ENCODE measurements around the gene CEP131. TPM values are rescaled to one million over a fixed set of nuclear protein-coding genes. Genes with fewer than 3 reads are reported as not detected.
A peak's percentile ranks its signal among the peaks of the same experiment; 100 is the strongest.

CEP131 gene
- total and polyA plus RNA-seq, 2 of the 4 experiments (the other 2 are of a cell fraction): 4.8 to 9.6 TPM

DNA sequence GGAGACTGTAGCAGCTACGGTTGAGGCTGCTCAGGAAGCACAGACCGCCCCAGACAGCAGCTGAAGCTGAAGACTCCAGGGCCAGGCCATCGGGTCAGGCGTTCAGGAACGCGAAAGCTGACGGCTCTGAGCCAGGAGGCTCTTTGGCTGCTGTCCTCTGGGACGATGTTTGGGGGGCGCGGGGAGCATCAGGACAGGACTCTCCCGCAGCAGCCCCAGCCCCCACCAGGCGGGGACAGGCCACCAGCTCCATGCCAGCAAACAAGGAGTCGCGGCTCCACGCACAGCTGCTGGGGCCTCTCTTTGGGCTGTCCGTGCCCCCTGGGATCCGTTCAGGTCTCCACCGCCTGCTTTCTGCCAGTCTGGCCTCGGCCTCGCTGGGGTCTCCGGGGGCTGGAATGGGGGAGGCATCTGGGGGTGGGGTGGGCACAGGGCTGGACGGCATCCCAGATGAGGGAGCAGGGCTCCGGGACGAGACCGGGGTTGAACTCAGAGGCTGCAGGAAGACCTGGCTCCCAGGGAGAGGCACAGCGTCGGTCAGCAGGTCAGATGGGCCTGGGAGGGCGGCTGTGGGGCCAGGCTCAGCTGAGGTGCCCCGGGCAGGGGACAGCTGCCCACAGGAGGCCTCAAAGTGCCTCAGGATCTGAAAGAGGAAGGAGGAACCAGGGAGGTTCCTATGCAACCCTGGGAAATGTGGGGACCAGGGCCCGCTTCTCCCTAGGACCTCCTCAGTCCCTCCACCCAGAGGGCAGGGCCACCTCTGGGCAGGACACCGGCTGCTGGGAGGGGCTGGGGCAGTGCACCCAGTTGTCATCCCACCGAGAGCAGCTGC lies 6.3 kb upstream of the CEP131 start:
- Histone ChIP-seq H3K9ac (ENCODE audit: low read depth, low read length) (no peak overlapping the region), H3K9me3 (ENCODE audit: control insufficient read depth, insufficient read depth, low read length) (peaks cover 3% of the 10 kb centered on the region; the same call in 1 of the 2 replicates), H3K4me1 (ENCODE audit: control insufficient read depth, insufficient read depth, low read length) (no peaks in the 10 kb centered on the region), H2BK20ac (ENCODE audit: low read depth, low read length) (no peak overlapping the region), H3K4me3 (ENCODE audit: insufficient read depth, low read depth, low read length) (no peak overlapping the region), H2BK5ac (ENCODE audit: low read depth, low read length, poor library complexity, severe bottlenecking) (no peak overlapping the region), H4K91ac (ENCODE audit: insufficient read depth, low read depth, low read length) (no peak overlapping the region), H3K27me3 (ENCODE audit: control insufficient read depth, insufficient read depth, low read length) (no peaks in the 10 kb centered on the region), H3K14ac (replicated peaks; ENCODE audit: low read depth, low read length) (no peak overlapping the region), H3K36me3 (ENCODE audit: control insufficient read depth, insufficient read depth, low read length) (peaks cover 39% of the 10 kb centered on the region), H3K79me1 (ENCODE audit: low read depth in 1 of 2, low read length in 2 of 2) (peaks cover 0 to 8% of the 10 kb centered on the region in 2 experiments; a peak in 1 of 4 replicates), H2AFZ (replicated peaks; ENCODE audit: low read length, poor library complexity) (no peak overlapping the region), H3K56ac (ENCODE audit: extremely low read depth, insufficient read depth, low read length) (no peak overlapping the region), H3K9me1 (ENCODE audit: insufficient read depth, low read length) (no peaks in the 10 kb centered on the region), H3K18ac (ENCODE audit: low read depth, low read length) (no peak overlapping the region), H2BK15ac (ENCODE audit: low read depth, low read length) (no peak overlapping the region), H2AK9ac (replicated peaks; ENCODE audit: low read depth, low read length, poor library complexity) (peak overlapping the region; percentile 24), H2AK5ac (ENCODE audit: low read depth, low read length) (no peak overlapping the region), H4K8ac (ENCODE audit: low read depth in 2 of 2, low read length in 2 of 2) (no peak overlapping the region), H4K5ac (ENCODE audit: low read depth, low read length) (no peak overlapping the region), H2BK120ac (ENCODE audit: low read depth, low read length) (no peak overlapping the region), H3K23ac (ENCODE audit: low read depth, low read length) (no peak overlapping the region), H3K4ac (ENCODE audit: low read depth, low read length) (no peak overlapping the region), H3K27ac (ENCODE audit: insufficient read depth, low read length) (no peak overlapping the region), H3K4me2 (ENCODE audit: low read depth, low read length) (no peak overlapping the region), H4K20me1 (ENCODE audit: insufficient read depth, low read length) (peaks cover 7% of the 10 kb centered on the region)
- dilution Hi-C loops (cut with HindIII; ENCODE audit: low sequenced_read_pairs, unreplicated experiment) (no loop called here), intact Hi-C loops (cut with micrococcal nuclease) (no loop called here), in situ Hi-C loops (cut with MboI; ENCODE audit: low sequenced_read_pairs) (no loop called here)
- 77% methylated on average over 19 of the region's 32 CpGs; no CpG with 5 or more reads in 1 of the 2 experiments for WGBS, 2 experiments (ENCODE audit: extremely low coverage in 2 of 2, insufficient read length in 1 of 2)
- DNase-seq (no peak), ATAC-seq (ENCODE audit: low read depth) (no peak)
- POLR2A ChIA-PET (ENCODE audit: unreplicated experiment): no interaction called here
- CTCF ChIA-PET: no interaction called here
- no TSS peak for BruUV-seq (replicated peaks)
- TF ChIP-seq RAD21 (IDR thresholded peaks at IDR 0.05; ENCODE audit: low read length) (no peak), SMC3 (IDR thresholded peaks at IDR 0.05; ENCODE audit: low read depth, low read length) (no peak), RCOR1 (IDR thresholded peaks at IDR 0.05; ENCODE audit: insufficient replicate concordance, low read length) (no peak), FOS (IDR thresholded peaks at IDR 0.05; ENCODE audit: low read depth, low read length) (no peak), MAZ (IDR thresholded peaks at IDR 0.05; ENCODE audit: borderline replicate concordance, low read depth, low read length) (no peak), MXI1 (IDR thresholded peaks at IDR 0.05; ENCODE audit: borderline replicate concordance, low read depth, low read length) (no peak), RFX5 (IDR thresholded peaks at IDR 0.05; ENCODE audit: low read depth, low read length) (no peak), USF2 (IDR thresholded peaks at IDR 0.05; ENCODE audit: low read depth, low read length) (no peak), MAFK (IDR thresholded peaks at IDR 0.05; ENCODE audit: low read depth, low read length) (no peak), POLR2A (IDR thresholded peaks at IDR 0.05; ENCODE audit: low read depth, low read length) (no peak), NFE2L2 (IDR thresholded peaks at IDR 0.05; ENCODE audit: low read depth, low read length) (no peak), CTCF (conservative IDR thresholded peaks at IDR 0.05; ENCODE audit: low read depth, low read length) (no peak), CEBPB (IDR thresholded peaks at IDR 0.05; ENCODE audit: low read depth, low read length) (no peak), BHLHE40 (IDR thresholded peaks at IDR 0.05; ENCODE audit: low read depth, low read length) (no peak), ELK1 (IDR thresholded peaks at IDR 0.05; ENCODE audit: borderline replicate concordance, low read depth, low read length) (no peak)

Measured in IMR-90 (cell line).